ENCODE results near the gene CPNE2.

The CPNE2 gene

DNA sequence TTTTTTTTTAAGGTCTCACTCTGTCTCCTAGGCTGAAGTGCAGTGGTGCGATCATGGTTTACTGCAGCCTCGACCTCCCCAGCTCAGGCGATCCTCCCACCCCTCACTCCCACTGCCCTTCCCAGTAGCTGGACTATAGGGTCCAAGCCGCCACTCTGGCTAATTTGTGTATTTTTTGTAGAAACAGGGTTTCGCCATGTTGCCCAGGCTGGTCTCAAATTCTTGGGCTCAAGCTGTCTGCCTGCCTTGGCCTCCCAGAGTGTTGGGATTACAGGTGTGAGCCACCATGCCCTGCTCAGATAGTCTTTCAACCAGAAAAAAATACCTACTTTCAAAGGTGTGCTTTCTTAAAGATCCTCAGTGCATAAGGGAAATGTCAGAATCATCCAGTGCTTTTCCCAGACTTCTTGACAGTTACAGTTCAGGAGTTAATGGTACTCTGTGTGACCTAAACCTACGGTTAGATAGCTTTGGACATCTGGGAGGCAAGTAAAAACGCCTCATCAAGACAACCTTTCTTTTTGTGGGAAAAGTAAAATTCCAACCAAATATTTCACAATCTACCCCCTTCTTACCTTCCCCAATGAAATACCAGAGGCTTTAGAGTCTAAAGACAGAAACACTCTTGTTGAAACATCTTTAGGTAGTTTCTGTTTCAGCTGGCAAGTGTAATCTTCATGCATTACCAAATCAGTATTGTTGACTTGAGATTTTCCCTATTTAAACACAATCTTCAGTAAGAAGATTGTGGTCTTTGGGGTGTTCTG, 100.5 kb downstream of the CPNE2 start:
- DNase-seq (ENCODE audit: low read depth in 2 of 2), result no peak

DNA sequence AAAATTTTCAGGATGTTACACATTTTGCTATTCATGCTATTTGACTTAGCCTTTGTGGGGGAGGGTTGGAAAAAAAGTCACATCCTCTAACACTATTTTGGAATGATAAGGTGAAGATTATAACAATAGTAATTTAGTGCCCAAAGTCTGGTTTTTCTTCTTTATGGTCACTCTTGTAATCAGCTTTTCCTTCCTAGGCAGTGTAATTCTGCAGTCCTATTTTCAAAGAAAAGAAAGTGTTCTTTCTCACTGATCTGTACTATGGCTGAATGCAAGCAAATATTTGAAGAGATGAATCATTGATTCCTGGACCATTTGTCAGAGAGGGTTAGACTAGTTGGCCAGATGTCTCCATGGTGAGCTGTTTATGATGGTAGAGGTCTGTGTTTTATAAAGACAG, 102.1 kb downstream of the CPNE2 start:
- no peak for DNase-seq (ENCODE audit: low read depth in 2 of 2)

DNA sequence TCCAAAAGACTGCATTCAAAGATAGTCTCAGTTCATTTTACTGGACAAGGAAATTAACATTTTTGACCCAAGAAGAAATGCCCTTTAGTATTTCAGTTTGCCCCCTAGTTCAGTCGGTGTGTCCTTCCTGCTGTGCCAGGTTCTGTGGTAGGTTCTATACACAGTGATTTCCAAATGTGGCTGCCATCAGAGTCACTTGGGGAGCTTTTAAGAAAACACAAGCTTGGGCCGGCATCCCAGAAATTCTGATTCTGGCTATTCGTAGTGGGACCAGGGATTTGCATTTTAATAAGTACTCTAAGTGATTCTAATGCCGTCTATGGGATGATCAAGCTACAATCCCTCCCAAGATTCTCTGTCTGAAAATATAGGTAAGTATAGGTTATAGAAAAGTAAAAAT, 103.9 kb downstream of the CPNE2 start:
- no peak for DNase-seq (ENCODE audit: low read depth in 2 of 2)

DNA sequence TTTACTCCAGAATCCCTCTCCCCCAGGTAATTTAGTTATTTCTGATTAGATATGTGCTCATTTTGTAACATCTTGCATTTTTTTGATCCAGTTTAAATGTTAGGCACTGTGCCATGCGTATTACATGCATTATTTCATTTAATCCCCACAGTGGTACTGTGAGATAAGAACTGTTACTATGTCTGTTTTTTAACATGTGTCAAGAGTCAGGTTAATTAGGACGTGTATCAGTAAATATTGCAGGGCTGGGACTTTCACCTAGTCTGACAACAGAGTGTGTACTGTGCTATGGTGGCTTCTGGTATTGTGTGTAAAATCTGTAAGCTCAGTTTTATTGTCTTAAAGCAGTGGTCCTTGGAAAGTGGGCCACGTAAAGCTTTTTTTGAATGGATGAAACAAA, 104.4 kb downstream of the CPNE2 start:
- no peak for DNase-seq (ENCODE audit: low read depth in 2 of 2)

Measured in stimulated activated CD4-positive, alpha-beta T cell treated with anti-CD3 and anti-CD28 coated beads, Interleukin-15, amount 100 ng/mL, for 48 hours (primary cell).